ENCODE measurements around the gene POF1B.
"Not testable (repeated sequence)": the region's sequence is repeated elsewhere in the genome, so short reads cannot be mapped to it uniquely, and the experiment has no call there.

Gene POF1B

GRCh38 chrX:85288992-85289723 lies 90.3 kb downstream of the POF1B start:
- Histone ChIP-seq H3K36me3 (ENCODE audit: insufficient read depth, low read length) (no peaks in the 10 kb centered on the region), H3K27ac (no peak overlapping the region), H3K9me3 (ENCODE audit: low read depth, low read length) (no peaks in the 10 kb centered on the region), H3K4me3 (no peak overlapping the region), H3K9ac (ENCODE audit: insufficient read length) (no peak overlapping the region)
- TF ChIP-seq POLR2AphosphoS5 (IDR thresholded peaks at IDR 0.05; ENCODE audit: borderline replicate concordance, low read depth, low read length) (no peak), FOXP2 (optimal IDR thresholded peaks at IDR 0.05; ENCODE audit: control extremely low read depth, extremely low read length, insufficient read depth) (no peak), EZH2 (IDR thresholded peaks at IDR 0.05) (no peak)
- no peak for DNase-seq (ENCODE audit: low read depth, low spot score)

DNA sequence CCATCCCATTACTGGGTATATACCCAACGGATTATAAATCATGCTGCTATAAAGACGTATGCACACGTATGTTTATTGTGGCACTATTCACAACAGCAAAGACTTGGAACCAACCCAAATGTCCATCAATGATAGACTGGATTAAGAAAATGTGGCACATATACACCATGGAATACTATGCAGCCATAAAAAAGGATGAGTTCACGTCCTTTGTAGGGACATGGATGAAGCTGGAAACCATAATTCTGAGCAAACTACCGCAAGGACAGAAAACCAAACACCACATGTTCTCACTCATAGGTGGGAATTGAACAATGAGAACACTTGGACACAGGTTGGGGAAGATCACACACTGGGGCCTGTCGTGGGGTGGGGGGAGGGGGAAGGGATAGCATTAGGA lies 94.2 kb downstream of the POF1B start:
- not testable (repeated sequence) for H3K9ac ChIP-seq (ENCODE audit: insufficient read length); H3K27ac ChIP-seq; DNase-seq (ENCODE audit: low read depth, low spot score); H3K9me3 ChIP-seq (ENCODE audit: low read depth, low read length); H3K4me3 ChIP-seq; H3K36me3 ChIP-seq (ENCODE audit: insufficient read depth, low read length)

DNA sequence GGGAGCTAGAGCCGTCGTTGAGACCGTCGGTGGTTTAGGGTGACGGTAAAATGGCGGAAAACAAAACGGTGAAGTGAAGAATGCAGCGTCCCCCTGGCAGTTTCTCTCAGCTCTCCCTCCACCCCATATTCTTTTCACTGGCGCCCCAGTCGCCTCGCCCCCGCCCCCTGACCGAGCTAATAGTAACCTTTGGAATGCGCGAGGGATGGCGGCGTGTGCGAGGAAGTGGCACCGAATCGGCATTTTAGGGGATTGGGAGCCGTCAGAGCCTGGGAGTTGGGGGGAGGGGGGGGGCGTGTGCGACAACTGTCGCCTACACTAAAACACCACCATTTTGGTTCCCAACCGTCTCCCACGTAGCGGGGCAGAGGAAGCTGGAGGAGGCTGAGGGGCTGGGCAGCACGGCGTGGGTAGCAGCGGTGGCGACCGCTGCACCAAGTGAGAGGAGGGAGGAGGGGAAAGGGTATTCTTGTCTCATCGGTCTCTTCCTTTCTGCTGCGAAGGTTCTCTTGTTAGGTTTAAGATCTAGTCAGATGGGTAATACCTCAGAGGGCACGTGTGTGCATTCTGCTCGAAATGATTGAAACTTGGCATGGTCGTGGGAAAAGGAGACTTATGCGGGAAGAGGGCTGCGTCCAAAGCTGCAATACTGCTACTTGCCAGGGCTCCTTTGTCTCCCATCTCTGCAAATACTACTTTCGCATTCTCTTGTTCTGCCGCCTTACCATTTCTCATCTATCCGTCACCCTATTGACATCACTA lies 134.8 kb downstream of the POF1B start:
- Histone ChIP-seq H3K27ac (peak overlapping the region; percentile 89), H3K9ac (ENCODE audit: insufficient read length) (peak overlapping the region; percentile 91), H3K36me3 (ENCODE audit: insufficient read depth, low read length) (peaks cover 23% of the 10 kb centered on the region), H3K4me3 (peak overlapping the region; percentile 87), H3K9me3 (ENCODE audit: low read depth, low read length) (no peaks in the 10 kb centered on the region)
- no peak for DNase-seq (ENCODE audit: low read depth, low spot score)
- TF ChIP-seq POLR2AphosphoS5 (IDR thresholded peaks at IDR 0.05; ENCODE audit: borderline replicate concordance, low read depth, low read length) (no peak), EZH2 (IDR thresholded peaks at IDR 0.05) (no peak), FOXP2 (optimal IDR thresholded peaks at IDR 0.05; ENCODE audit: control extremely low read depth, extremely low read length, insufficient read depth) (no peak)

DNA sequence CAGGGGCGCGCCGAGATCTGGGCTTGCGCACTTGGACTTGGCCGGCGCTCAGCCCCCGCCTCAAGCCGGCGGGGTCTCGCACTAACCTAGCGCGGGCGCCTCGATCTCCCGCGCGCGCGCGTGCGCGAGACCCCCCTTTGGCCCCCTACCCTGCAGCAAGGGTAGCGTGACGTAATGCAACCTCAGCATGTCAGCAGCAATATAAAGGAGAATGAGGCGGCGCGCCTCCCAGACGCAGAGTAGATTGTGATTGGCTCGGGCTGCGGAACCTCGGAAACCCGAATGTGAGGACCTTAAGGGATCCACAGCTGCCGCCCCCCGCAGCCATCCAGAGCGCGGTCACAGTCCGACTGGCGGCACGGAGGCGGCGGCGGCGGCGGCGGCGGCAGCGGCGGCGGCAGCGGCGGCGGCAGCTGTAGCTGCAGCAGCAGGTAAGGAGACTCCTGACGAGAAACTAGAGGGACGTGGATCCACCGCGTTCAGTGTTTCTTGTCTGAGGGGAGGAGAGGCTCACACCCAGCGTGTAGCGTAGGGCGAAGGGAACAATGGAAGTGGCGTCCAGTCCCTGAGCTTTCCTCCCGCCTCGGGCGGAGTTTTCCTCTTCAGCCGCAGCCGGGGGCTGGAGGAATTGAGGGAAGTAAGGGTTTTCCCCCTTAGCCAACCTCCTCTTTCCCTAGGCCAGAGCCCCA lies 135.6 kb downstream of the POF1B start, which contains the start of the genes SATL1 and ZNF711:
Gene SATL1, minus strand, starts transcription at position 19 of the 689 bp plus-strand sequence. CDS start 134,811 bp downstream, outside the sequence.
Gene ZNF711, plus strand, starts transcription at position 231 of the 689 bp plus-strand sequence. CDS start 3,582 bp downstream, outside the sequence.
- Histone ChIP-seq H3K36me3 (ENCODE audit: insufficient read depth, low read length) (peaks cover 20% of the 10 kb centered on the region), H3K4me3 (peak within 1 kb of the TSS; percentile 87), H3K9ac (ENCODE audit: insufficient read length) (peak within 1 kb of the TSS; percentile 91), H3K9me3 (ENCODE audit: low read depth, low read length) (no peaks in the 10 kb centered on the region), H3K27ac (peak within 1 kb of the TSS; percentile 89)
- TF ChIP-seq POLR2AphosphoS5 (IDR thresholded peaks at IDR 0.05; ENCODE audit: borderline replicate concordance, low read depth, low read length), result peak; percentile 74
- no peak for TF ChIP-seq FOXP2 (optimal IDR thresholded peaks at IDR 0.05; ENCODE audit: control extremely low read depth, extremely low read length, insufficient read depth)
- peak; percentile 61 for DNase-seq (ENCODE audit: low read depth, low spot score)

- Histone ChIP-seq H3K27ac (peak overlapping the region; percentile 54; the same call in 1 of the 2 replicates), H3K4me3 (peak overlapping the region; percentile 87), H3K9me3 (ENCODE audit: low read depth, low read length) (no peaks in the 10 kb centered on the region), H3K9ac (ENCODE audit: insufficient read length) (peak overlapping the region; percentile 64), H3K36me3 (ENCODE audit: insufficient read depth, low read length) (peaks cover 13% of the 10 kb centered on the region)
- DNase-seq (ENCODE audit: low read depth, low spot score), result no peak
- TF ChIP-seq EZH2 (IDR thresholded peaks at IDR 0.05) (no peak), POLR2AphosphoS5 (IDR thresholded peaks at IDR 0.05; ENCODE audit: borderline replicate concordance, low read depth, low read length) (no peak), FOXP2 (optimal IDR thresholded peaks at IDR 0.05; ENCODE audit: control extremely low read depth, extremely low read length, insufficient read depth) (no peak)
Observed at GRCh38 chrX:85243155-85243554, 136.3 kb downstream of the POF1B start.
